Activated CD8-positive, alpha-beta memory T cell treated with anti-CD3 and anti-CD28 coated beads for 1 hour (primary cell): Measurements from ENCODE around the gene ARHGAP23.
A peak's percentile ranks its signal among the peaks of the same experiment; 100 is the strongest.

Source experiments
- DNase-seq, 2 donors: peaks; one replicate each; pipeline ENCODE4 v3.0.0-alpha.2; 2020; ENCODE audit warnings: low read depth in 1 of 2; ENCODE audit errors: extremely low read depth in 1 of 2

Gene ARHGAP23, protein sequence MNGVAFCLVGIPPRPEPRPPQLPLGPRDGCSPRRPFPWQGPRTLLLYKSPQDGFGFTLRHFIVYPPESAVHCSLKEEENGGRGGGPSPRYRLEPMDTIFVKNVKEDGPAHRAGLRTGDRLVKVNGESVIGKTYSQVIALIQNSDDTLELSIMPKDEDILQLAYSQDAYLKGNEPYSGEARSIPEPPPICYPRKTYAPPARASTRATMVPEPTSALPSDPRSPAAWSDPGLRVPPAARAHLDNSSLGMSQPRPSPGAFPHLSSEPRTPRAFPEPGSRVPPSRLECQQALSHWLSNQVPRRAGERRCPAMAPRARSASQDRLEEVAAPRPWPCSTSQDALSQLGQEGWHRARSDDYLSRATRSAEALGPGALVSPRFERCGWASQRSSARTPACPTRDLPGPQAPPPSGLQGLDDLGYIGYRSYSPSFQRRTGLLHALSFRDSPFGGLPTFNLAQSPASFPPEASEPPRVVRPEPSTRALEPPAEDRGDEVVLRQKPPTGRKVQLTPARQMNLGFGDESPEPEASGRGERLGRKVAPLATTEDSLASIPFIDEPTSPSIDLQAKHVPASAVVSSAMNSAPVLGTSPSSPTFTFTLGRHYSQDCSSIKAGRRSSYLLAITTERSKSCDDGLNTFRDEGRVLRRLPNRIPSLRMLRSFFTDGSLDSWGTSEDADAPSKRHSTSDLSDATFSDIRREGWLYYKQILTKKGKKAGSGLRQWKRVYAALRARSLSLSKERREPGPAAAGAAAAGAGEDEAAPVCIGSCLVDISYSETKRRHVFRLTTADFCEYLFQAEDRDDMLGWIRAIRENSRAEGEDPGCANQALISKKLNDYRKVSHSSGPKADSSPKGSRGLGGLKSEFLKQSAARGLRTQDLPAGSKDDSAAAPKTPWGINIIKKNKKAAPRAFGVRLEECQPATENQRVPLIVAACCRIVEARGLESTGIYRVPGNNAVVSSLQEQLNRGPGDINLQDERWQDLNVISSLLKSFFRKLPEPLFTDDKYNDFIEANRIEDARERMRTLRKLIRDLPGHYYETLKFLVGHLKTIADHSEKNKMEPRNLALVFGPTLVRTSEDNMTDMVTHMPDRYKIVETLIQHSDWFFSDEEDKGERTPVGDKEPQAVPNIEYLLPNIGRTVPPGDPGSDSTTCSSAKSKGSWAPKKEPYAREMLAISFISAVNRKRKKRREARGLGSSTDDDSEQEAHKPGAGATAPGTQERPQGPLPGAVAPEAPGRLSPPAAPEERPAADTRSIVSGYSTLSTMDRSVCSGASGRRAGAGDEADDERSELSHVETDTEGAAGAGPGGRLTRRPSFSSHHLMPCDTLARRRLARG (N-terminal part only)

DNA sequence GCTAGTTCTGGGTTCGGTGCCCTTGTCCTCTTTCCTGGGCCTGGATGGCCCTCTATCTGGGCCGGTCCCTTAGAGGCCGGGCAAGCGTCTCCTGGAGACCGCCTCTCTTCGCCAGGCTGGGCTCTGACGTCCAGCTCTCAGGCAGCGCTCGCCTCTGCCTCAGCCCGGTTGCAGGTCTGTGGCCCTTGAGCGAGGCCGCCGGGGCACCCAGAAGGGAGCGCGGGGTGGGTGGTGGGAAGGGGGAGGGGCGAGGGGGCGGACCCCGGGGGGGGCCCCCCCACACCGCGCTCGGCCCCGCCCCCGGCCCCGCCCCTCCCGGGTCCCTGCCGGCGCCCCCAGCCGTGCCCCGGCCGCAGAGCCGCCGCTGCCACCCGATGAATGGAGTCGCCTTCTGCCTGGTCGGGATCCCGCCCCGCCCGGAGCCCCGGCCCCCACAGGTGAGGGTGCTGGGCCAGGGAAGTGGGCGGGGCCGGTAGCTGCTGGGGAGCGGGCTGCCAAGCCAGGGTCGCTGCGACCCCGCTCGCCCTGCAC, at the start of gene ARHGAP23:
Gene ARHGAP23 (plus strand): TSS at position 353 of the 531 bp plus-strand sequence. CDS start 22 bp downstream, at position 375.
- peak in 1 of 2 donors; percentile 24 for DNase-seq

DNA sequence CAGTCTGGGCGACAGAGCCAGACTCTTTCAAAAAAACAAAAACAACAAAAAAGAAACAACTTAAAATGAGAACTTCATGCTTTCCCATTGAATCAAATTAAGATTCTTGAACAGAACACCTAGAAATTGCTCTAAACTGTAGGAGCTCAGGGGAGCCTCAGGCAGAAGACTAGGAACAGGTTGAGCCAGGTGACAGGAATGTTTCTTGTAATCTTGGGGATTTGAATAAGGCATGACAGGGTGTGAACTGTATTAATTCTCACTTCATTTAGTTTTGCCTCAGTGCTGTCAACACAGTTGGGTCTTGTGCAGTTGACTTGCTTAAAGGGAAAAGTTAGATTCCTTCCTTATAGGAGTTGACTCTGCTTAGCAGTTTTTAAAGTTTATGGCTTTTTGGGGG, 48.8 kb upstream of the ARHGAP23 start:
- no peak for DNase-seq

DNA sequence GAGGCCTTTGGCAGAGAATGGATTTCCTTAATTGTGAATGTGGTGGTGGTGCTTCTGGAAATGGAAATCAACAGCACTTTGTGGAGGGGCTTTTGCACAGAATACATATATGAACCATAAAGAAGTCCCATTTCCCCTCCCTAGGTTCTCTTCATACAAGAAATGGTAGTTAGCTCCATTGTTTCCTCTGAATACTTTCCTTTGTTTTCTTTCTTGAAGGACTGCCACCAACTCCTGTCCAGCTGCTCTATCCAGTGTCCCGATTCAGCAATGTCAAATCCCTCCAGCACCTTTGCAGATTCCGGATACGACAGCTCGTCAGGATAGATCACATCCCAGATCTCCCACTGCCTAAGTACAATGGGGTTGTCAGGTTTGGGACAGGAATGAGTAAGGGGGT, 33.2 kb upstream of the ARHGAP23 start:
- DNase-seq, result no peak

DNA sequence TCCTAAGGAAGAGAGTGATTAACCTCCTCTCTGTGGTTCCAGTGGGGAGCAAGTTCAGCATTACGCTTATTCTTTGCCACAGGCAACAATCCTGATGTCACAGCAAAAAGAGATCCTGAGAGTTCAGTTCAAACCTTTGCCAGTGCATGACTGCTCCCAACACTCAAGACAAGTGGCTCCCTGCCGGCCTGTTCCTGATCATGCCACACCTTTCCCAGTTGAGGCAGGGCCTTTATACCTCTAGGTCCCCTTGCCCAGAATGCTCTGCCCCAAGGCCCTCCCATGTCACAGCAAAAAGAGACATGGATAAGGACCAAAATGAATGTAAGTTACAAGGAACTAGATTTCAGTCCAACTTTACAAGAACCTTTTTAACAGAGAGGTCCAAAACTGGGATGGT, 31.0 kb upstream of the ARHGAP23 start:
- no peak for DNase-seq

DNA sequence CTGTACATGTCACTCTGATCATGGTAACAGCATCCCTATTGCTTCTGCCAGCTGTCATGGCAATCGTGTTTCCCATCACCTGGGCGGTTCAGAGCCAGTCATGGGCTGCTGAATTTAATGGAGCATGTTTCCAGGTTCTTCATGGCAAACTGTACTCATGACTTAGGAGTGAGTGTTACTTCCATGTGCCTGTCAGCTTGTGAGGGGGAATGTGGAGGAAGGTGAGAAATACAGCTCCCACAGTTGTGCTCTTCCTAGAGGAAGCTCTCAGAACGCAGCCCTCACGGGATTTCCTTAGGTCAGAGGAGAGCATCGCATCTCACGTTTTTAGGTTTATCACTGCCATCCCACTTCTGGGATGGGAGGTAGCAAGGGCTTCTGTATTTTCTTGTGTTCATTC, 28.0 kb upstream of the ARHGAP23 start:
- DNase-seq, result no peak

DNA sequence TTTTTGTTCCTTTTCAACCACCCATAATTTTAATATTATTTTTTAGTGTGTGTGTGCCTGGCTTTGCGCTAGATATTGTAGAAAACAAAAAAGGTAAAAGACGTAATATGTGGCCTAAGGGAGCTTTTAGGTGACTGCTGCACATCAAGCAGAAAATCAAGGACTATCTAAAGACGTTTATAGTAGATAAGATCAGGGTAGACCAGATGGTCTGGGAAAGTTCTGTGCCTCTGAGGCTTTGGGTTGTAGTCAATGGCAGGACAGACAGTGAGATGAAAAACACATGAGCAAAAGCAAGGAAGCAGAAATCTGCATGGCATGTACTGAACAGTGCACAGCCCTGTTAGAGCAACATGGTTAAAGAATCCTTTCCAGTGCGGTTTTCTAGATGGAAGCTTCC, 26.8 kb upstream of the ARHGAP23 start:
- no peak for DNase-seq

DNA sequence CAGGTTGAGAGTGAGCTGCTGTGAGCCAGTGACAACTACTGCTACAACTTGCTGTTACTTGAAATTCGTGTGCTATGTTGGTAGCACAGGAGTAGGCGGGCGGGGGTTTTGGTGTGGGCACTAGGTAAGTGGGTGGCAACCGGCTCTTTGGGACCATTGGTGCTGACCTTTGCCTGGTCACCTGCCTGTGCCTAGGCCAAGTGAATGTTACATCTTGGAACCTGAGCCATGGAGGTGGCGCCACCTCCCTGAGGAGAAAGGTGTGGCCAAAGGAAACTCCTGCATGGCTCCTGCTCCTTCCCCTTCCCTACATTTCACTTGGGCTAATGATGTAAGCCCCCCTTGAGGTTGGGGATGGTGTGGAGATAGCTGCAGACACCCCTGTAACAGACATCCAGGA, 25.4 kb upstream of the ARHGAP23 start:
- no peak for DNase-seq

DNA sequence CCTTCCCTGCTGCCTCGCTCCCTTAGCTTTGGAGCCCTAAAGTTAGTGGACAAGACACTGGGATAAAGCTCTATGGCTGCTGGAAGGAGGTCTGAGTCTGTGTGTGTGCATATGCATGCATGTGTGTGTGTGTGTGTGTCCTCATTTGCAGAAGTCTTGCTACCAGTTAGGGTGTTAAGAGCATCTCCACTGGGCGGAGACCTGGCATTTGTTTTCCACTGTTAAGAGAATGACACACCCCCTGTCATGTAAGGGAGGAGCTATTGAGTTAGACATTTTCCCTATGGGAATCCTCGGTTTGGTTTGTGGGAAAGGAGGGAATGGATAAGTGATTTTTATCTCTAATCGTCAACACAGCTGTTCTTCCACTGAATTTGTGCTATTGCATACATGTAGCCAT, 24.8 kb upstream of the ARHGAP23 start:
- no peak for DNase-seq

DNA sequence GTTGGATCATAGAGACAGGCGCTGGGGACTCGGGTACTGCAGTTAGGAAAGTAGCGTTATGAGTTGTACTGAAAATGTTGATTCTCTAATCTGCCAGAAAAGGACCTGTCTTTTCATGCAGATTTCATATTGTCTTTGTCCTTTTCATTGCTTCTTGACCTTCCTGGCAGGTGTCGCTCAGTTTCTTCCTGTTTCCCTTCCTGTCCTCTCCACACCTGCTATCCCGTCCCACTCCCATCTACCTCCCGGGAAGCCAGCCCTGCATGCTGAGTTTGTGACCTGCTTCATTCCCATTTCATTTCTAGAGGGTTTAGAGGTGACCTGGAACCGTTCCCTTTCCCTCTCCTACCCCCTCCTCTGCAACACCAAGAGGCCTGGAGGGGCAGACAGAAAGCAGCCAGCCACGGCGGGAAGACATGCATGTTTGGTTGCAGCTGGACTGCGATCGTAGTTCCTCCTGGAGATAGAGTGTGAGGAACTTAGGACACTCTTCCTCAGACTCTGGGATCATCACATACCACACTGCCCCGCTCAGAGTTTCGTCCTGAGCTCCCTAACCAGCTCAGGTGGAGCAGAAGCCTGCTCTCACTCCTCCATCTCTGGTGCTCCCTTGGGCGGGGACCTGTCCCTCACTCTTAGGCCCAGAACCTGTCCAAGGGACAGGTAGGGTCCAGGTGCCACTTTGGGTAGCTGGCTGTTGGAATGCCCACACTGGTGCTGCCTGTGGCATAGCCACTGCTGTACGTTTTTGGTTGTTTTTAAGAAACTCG, 23.9 kb upstream of the ARHGAP23 start:
- no peak for DNase-seq

DNA sequence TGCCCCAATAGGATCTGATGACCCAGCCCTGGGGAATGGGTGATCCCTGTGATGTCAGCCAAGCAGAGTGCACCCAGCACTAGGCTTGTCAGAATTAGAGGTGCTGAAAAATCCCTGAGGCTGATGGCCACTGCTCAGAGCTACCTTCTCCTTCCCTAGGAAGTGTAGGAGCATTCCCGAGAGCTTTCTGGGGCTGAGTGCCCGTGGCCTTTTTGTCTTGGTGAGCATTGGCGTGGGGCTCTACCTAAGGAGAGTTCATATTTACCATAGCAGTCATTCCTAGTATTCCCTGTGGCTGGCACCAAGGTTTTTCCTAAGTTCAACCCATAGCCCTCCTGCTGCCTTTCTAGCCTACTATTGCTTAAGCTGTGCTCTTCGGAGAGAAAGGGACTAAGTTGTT, 22.6 kb upstream of the ARHGAP23 start:
- DNase-seq, result no peak

DNA sequence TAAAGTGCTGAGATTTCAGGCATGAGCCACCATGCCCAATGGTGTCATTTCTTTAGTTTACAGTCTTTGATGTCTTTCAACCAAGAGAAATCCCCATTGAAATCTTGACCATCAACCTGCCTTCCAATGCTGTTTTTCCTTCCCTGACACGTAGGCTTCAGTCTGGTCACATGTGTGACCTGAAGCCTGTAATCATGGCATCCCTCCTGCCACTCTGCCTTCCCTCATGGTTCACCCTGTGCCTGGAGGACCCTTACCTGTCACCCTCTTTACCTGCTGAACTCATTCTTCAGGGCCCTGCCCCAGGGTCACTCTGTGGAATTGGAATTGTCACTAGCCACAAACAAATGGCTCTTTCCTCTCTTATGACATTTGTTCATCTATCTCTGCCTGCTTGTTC, 18.1 kb upstream of the ARHGAP23 start:
- DNase-seq, result no peak

DNA sequence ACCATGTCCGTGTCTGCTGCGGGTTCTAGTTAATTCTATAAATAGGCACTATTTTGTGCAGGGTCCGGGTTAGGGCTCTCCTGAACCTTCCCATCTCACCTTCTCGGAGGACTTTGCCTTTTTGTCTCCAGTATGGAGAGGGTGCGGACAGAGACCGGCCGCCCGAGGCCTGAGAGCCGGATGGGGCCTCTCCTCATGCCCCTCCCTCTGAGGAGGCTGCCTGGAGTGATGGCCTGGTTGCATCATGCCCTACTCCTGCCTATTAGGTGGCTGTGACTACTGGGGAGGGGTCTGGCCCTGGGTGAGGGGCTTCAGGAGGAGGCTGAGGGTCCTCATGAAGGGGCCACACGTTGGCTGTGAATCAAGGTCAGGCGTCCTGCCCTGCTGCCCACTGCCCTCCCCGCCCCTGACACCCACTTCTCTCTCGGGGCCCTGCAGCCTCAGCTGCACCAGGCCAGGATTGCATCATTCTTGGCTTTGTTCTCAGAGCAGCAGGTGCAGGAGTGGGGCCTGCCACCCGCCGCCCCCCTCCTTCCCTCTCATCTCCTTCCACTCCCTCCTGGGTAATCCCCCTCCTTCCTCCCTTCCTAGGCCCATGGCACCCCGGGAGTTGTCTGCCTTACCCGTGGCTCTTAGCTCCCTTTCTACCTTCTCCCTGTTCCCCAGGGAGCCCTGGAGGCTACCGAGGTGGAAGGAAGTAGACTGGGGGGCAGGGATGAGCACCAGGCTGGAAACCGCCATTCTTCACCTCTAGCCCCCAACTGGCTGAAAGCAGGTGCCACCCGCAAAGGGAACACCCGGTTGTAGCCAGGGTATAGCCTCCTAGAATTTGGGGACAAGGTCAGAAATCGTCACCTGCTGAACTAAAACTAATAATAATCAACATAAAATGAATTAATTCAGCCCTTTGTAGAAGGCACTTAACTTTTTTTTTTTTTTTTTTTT, 12.7 kb upstream of the ARHGAP23 start:
- DNase-seq, result no peak

DNA sequence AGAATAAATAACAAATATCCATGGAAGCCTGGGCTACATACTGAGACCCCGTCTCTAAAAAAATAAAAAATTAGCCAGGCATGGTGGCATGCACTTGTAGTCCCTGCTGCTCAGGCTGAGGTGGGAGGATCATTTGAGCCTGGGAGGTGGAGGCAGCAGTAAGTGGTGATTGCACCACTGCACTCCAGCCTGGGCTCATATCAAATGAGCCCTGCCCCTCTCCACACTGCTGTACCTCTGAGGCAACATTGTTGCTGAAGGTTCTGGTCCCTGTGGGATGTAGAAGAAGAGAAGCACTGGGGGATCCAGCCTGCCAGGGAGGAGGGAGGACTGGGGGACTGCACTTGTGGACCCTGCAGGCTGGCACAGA, 11.4 kb upstream of the ARHGAP23 start:
- DNase-seq, result no peak

DNA sequence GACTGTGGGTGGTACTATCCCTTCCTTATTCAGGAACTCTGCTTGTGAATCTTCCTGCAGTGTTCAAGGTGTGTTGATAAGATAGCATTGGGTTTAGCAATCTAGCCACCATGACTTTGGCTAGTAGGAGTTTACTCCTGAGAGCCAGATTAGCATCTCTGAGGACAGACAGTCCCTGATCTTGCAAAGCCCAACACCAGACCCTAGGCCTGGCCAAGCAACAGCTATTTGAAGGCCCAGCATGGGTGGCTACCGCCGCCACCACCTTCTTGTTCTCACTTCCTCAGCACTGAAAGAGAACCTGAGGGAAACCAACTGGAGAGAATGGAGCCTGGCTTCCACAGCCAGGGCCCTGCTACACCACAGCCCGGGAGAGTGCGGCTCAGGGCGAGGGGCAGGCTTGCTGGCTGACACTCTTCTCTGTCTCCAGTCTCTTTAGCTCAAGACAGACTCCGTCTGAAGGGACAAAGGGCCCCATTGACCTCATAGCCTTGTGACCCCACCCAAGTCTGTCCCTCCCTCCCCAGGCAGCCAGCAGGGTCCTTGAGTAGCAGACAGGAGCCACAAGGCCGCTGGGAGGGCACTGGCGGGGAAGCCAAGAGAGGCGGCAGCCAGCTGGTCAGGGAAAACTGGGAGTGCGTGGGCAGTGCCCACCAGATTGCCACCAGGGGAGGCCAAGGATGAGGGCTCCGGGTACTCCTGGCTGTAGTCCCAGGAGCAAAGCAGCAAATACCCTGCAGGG, 10.9 kb upstream of the ARHGAP23 start:
- no peak for DNase-seq

DNA sequence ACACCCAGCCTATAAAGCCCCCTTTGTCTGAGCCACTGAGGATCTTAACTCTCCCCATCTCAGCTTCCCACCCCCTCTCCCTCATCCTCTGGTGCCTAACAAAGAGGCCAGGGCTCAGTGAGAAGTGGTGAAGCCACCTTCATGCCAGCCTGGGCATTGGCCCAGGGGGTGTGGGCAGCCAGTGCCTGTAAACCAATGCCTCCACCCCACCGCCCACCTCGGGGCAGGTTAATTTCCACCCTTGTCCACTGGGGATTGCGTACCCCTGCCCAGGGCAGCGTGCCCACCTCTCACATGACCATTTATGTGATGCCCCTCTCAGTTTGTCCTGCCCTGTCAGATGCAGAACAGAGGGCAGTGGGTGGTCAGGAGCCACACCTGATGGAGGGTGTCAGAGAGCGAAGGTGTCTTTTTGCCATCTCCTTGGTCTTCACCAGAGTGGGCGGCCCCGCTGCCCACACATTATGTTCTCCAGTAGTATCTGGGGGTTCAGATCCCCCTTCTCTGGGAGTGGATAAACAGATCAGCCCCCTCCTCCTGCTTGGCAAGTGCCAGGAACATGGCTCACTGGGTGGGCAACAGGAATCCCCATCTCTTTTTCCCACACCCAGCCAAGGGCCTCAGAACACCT, 10.1 kb upstream of the ARHGAP23 start:
- no peak for DNase-seq

DNA sequence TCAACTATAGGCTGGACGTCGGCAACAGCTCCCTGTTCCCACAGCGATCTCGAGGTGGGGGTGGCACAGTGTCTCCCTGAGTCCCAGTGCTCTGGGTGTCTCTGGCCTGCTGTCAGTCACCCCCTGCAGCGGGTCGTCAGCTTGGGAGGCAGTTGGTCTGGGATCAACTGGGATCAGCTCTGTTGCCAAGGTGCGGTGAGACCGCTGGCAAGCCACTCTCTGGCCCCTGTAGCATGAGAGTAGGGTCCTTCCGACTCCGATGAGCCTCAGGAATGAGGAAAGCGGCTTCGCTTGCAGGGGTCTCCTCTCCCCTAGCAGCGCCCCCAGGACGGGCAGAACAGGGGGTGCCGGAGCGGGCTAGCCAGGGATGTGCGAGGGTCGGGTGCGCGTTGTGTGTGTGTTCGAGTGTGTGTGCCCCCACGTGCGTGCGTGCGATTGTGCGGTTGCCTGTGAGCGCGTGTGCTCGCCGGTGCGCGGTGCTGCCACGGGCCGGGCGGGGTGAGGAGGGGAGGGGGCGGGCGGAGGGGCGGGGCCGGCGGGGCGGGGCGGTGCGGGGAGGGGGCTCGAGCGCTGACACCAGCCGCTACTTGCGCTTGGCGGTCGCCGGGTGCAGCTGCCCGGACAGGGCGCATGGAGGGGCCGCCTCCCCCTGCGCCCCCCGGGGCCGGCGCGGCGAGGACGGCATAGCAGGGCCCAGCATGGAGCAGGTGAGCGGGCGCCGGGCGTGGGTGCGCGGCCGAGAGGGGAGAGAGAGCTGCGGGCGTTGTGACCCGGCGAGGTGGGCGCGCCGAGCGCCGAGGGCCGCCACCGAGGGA, 9.4 kb upstream of the ARHGAP23 start:
- no peak for DNase-seq

DNA sequence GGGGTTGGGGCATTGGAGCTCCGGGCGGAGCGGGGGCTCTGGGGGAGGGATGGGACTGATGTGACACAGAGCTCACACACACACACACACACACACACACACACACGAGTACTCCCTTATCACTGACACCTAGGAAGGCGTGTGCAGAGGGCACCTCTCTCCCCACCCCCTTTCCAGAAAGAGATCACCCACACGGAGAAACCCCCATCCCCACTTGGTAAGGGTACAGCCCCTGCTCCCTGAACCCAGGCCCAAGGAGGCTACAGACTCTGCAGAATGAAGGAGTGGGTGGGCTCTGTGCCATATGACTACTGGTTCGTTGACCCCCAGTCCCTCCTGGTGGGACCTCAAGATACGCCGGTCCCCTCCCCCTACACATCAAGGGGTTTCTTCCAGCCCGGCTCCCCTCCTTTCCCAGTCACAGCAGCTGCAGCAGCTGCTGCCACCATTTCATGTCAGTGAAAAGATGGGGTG, 8.7 kb upstream of the ARHGAP23 start:
- no peak for DNase-seq
